HG03045 (cell line): ENCODE data around the gene MAPKAPK5.
"Not testable (repeated sequence)": the region's sequence is repeated elsewhere in the genome, so short reads cannot be mapped to it uniquely, and the experiment has no call there.

Source experiments
- ATAC-seq: cut with Tn5 transposase; IDR thresholded peaks from one replicate; pipeline ENCODE4 v1.9.1; 2021; ENCODE audit warnings: mild to moderate bottlenecking, moderate library complexity; ENCODE audit not compliant: unreplicated experiment

MAPKAPK5 gene, protein sequence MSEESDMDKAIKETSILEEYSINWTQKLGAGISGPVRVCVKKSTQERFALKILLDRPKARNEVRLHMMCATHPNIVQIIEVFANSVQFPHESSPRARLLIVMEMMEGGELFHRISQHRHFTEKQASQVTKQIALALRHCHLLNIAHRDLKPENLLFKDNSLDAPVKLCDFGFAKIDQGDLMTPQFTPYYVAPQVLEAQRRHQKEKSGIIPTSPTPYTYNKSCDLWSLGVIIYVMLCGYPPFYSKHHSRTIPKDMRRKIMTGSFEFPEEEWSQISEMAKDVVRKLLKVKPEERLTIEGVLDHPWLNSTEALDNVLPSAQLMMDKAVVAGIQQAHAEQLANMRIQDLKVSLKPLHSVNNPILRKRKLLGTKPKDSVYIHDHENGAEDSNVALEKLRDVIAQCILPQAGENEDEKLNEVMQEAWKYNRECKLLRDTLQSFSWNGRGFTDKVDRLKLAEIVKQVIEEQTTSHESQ

DNA sequence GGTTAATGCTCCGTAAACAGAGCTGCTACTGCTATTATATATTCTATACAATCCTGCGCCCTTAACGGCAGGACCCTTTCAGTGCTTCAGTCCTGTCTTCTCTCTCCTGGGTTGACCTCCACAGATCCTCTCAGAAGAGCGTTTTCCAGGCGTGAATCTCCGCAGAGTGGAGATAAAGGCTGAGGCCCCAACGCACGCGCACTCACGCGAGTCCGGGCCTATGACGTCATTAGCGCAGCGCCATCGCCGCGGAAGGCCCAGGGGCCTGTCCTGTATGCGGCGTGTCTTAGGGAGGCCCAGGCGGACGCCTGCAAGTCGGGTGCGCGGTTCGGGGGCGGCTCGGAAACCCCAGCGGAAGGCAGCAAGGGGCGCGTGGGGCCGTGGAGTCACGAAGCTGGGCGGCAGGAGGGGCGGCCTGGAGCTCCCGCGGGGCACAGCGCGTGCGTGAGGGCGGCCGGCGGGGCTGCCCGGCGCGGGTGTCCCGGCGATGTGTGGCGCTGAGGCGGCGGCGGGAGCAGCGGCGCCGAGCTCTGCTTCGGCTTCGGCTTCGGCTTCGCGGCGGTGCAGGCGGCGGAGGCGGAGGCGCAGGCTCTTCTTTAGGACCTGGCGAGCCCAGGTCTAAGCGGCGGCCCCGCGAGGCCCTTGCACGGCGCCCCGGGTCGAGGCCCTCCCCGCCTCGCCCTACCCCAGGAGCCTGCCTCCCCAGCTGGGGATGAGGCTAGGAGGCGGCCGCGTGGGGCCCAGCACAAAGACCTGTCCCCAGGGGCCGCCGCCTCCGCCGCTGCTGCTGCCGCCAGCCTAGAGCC is at the start of gene MAPKAPK5:
TSS of gene MAPKAPK5 (plus strand) at position 479 of the 806 bp plus-strand sequence. CDS start 506 bp downstream, outside the sequence.
- peak; percentile 87 for ATAC-seq

DNA sequence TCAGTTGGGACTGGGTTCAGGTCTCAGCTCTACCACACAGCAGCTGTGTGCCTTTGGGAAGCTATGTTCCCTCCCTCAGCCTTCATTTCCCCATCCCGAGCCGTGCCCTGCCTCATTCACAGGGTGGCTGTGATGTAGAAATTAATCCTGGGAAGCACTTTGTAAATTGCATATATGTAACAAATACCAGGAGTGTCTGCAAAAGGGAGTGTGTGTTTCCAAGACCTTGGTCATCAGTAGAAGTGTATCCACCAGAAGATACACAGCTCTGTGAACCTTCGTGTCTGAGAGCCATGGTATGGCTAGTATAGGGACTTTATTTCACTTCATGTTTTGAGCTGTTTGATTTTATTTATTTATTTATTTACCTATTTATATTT is 49.2 kb upstream of the MAPKAPK5 start:
- ATAC-seq: no peak

DNA sequence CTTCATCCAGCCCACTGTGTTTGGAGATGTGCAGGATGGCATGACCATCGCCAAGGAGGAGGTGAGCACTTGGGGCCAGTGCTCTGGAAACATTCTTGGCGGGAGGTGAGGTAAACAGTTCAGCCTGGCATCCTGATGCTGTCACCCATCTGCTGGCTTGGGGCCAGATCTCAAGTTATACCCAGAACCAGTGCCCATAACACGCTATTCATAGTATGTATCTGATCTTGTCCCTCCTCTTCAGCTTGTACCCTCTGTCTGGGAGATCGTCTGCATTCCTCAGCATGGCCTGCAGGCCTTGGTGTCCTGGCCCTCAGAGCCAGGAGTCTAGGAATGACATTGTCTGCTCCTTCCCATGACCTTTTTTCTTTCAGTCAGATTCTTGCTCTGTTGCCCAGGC is 43.8 kb upstream of the MAPKAPK5 start:
- no peak for ATAC-seq

DNA sequence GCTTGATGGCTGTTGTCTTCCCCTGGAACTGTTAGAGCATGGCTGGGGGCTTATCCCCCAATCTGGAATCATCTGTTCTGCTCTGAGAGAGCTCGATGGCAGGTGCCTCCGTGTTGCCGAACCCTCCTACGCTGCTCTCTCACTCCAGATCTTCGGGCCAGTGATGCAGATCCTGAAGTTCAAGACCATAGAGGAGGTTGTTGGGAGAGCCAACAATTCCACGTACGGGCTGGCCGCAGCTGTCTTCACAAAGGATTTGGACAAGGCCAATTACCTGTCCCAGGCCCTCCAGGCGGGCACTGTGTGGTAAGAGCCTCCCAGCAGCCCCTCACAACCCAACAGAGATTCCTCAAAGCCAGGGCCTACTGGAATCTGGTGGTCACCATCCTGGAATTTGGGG is 42.3 kb upstream of the MAPKAPK5 start:
- ATAC-seq: no peak

DNA sequence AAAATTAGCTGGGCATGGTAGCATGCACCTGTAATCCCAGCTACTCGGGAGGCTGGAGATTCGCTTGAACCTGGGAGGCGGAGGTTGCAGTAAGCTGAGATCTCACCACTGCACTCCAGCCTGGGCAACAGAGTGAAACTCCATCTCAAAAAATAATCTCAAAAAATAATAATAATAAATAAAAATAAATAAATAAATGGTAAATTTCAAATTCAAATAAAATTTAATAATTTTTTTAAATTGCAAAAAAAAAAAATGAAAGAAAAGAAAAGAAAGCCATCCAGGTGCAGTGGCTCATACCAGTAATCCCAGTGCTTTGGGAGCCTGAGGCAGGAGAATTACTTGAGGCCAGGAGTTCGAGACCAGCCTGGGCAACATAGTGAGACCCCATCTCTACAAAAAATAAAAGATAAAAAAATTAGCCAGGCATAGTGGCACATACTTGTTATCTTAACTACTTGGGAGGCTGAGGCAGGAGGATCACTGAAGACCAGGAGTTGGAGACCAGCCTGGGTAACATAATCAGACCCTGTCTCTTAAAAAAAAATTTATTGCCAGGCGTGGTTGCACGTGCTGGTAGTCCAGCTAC is 38.9 kb upstream of the MAPKAPK5 start:
- ATAC-seq: no peak

DNA sequence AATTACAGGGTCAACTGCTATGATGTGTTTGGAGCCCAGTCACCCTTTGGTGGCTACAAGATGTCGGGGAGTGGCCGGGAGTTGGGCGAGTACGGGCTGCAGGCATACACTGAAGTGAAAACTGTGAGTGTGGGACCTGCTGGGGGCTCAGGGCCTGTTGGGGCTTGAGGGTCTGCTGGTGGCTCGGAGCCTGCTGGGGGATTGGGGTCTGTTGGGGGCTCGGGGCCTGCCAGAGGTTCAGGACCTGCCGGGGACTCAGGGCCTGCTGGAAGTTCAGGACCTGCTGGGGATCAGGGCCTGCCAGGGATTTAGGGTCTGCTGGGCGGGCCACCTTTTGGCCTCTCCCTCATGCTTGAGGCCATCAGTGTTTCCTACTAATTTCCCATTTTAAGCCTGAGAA is 38.2 kb upstream of the MAPKAPK5 start:
- ATAC-seq: no peak

DNA sequence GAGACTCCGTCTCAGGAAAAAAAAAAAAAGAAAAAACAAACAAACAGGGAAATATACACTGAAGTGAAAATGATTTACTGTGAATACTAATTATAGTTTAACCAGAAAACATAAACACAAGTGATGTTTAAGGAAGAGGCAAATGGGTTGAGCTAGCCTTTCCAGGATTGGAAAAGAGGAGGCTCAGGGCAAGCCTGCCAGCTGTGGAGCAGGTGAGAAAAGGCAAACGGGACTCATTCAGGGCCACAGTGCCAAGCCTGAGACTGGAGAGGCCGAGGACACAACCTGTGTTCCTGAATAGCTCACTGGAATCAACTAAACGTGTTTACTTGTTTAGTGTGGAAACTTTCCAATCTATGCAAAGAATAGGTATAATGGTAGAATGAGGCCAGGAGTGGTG is 35.7 kb upstream of the MAPKAPK5 start:
- no peak for ATAC-seq

DNA sequence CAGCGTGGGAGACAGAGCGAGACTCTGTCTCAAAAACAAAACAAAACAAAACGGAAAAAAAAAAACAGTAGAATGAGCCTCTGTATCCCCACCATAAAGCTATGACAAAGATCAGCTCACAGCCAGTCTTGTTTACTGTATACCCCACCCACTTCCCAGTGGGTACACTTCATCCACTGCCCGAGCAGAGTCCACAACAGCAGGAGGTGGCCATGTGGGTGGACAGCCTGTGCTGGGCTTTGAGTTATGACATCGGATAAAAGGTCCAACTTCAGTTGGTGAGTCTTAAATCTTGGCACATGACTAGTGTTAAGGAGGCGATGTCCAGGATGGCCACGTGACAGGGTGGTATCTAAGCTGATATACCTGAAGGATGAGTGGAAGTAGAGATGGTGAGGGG is 34.8 kb upstream of the MAPKAPK5 start:
- no peak for ATAC-seq

DNA sequence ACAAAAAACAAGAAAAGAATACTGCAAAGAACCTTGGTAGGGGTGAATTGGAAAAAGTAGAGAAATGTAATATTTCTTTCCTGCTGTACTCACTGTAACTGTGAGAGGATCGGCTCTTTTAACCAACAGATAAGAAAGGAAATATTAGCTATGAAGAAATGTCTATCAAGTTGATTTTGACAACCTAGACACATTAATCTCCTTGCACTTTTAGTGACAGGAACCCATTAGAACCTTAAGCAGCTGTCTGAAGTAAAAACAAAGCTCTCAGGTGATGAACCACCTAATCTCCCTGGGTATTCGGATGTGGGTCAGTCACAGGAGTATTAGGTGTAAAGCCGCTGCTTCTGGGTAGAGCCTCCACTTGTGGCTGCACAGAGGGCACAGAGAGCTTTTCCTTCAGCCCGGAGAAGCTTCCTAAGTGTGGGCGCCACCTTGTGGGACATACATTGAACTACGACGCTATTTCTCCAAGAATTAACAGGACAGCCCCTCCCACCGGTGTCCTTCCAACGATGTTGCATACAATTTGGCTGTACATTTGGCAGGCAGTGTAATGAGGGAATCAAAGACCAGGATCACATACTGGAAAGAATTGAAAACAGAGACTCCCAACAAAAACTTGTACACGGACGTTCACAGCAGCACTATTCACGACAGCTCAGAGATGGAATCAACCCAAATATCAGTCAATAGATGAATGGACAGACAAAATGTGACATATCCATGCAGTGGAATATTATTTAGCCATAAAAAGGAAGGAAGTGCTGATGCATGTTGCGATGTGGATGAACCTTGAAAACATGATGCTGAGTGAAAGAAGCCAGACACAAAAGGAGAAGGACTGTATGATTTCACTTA is 28.9 kb upstream of the MAPKAPK5 start:
- no peak for ATAC-seq

DNA sequence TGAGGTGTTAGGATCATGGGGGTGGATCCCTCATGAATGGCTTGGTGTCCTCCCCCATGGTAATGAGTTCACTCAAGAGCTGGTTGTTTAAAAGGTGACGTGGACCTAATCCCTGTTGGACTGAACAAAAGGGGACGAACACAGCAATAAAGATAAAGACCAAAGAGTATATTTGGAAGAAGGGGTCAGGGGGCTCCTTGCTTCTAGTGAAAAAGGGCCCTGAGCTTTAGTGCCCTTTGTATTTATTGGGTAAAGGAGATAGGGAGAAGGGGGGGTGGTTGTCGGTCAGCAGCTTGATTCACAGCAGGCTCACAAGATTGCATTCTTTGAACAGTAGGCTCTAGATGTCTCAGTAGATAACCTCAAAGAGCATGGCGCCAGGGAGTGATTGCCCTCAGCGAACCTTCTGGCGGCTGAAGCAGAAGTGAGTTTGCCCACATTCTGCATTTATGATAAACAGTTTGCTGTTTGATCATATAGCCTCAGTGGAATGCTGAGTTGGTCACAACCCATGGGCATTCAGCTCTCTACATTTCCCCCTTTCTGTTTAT is 25.9 kb upstream of the MAPKAPK5 start:
- ATAC-seq: no peak

DNA sequence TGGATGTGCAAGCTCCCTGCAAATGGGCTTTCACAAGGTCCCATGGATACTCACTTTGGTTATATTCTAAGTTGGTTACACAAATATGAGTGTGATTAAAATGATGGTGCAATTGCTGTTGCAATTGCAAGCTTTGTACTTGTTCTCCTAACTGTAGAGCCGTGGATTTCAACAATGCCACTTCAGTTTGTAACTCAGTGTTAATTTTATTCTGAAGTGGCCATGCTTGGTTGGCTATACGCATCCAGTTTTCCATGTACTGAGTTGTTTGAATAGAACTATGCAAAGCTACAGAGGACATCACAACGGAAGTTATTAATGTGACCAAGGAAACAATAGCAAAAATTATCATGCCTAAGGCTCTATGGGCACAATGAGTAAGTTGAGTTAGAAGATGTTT is 25.1 kb upstream of the MAPKAPK5 start:
- ATAC-seq: not testable (repeated sequence)

DNA sequence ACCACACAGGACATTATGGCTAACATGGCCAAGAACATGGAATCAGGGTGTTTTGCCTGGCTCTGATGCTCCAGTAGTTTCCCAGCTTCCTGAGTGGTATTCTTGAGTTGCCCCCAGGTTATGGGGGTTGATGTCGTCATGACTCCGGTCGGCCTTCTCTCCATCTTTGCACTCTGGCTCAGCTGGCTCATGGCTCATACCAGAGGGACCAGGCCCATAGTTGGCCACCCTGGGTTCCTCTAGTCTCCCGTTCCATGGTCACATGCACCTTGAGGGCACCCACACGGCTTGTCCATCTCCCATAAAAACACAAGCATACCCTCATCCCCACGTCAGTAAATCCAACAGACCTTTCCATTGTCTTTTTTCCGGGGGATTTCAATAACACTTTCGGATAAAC is 23.7 kb upstream of the MAPKAPK5 start:
- ATAC-seq: no peak

DNA sequence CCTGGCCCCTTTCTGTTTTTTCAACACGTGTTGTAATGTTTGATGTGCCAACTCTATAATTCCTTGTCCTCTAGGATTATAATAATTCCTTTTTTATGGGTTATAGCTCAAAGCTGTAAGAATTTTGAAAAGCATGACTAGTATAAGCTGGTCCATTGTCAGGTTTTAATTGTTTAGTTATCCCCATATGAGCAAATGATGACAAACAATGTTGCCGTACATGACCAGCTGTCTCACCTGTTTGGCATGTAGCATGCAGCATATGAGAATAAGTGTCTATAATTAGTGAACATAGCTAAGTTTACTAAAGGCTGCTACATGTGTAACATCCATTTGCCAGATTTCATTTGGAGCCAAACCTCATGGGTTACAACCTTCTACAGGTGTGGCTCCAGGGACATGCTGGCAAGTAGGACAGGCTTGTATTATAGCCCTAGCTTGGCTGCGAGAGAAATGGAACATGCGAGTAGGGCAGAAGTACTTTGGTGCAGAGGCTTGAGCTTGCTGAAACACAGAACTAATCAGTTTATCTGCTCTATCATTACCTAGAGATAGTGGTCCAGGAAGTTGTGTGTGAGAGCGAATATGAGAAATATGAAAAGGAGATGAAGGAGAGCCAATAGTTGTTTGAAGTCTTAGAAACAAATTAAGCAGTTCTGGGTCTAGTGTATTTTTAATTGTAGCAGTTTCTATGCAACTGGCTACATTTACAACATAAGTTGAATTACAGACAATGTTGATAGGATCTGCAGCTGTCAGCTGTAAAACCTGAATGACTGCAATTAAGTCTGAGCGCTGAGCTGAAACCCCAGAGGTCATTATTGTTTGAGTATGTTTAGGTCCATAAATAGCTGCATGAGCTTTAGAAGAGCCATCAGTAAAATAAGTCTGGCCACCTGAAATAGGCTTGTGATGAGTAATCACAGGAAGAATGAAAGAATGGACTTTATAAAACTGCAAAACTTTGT is 22.6 kb upstream of the MAPKAPK5 start:
- no peak for ATAC-seq

DNA sequence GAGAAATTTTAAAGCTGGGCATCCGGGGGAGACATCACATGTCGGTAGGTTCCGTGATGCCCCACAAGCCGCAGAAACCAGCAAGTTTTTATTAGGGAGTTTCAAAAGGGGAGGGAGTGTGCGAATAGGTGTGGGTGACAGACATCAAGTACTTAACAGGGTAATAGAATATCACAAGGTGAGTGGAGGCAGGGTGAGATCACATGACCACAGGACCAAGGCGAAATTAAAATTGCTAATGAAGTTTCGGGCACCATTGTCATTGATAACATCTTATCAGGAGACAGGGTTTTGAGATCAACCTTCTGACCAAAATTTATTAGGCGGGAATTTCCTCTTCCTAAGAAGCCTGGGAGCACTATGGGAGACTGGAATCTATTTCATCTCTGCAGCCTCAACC is 21.2 kb upstream of the MAPKAPK5 start:
- ATAC-seq: not testable (repeated sequence)

DNA sequence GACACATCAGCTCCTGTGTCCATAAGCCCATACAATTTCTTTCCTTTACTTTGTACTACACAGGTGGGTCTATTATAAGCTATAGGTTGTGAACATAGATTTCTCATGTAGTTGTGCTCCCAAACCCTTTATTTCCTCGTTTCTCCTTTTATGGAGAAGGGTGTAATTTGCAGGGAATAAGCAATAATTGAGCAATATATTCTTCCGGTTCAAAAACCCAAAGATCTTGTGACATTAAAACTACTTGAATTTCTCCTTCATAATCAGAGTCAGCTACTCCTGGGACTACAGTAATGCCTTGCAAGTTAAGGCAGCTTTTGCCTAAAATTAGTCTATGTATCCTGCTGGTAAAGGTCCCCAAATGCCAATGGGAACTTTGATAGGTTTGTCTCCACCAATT is 19.1 kb upstream of the MAPKAPK5 start:
- no peak for ATAC-seq

DNA sequence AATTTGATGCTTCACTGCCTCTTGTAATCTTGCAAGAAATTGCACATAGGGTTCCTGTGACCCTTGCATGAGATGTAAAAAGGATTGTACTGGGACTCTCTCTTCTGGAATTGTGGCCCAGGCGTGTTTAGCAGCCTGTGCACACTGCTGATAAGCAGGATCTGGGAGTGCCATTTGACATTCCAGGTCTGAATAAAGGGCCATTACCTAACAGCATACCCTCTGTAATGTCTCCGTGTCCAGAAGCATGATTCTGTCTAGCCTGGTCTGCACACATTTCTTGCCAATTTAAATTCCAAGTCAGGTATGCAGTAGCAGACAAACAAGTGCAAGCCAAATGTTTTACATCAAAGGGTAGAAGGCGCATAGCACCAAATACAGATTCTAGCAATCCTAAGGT is 18.1 kb upstream of the MAPKAPK5 start:
- no peak for ATAC-seq

DNA sequence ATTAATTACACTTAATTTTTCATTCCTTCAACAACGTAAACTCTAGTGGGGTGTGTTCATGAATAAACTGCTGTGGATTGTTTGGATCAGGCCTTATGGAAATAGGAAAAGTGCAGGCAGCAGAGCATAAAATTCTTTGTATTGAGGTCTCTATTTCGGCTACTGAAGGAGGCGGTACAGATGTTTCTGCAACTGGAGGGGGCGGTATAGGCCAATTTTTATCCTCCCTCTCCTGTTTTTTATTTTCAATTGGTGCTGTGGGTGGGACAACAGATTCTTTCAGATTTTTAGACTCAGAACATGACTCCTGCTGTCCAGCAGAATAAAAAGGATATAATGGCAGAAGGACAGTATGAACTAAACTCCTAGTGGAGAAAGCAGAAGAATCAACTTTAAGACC is 17.7 kb upstream of the MAPKAPK5 start:
- not testable (repeated sequence) for ATAC-seq

DNA sequence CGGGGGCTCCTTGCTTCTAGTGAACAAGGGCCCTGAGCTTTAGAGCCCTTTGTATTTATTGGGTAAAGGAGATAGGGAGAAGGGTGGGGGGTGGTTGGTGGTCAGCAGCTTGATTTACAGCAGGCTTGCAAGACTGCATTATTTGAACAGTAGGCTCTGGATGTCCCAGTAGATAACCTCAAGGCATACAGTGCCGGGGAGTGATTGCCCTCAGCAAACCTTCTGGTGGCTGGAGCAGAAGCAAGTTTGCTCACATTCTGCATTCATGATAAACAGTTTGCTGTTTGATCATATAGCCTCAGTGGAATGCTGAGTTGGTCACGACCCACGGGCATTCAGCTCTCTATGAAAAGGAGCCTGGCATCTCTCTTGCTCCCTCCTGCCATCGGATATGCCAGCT is 16.5 kb upstream of the MAPKAPK5 start:
- ATAC-seq: no peak

DNA sequence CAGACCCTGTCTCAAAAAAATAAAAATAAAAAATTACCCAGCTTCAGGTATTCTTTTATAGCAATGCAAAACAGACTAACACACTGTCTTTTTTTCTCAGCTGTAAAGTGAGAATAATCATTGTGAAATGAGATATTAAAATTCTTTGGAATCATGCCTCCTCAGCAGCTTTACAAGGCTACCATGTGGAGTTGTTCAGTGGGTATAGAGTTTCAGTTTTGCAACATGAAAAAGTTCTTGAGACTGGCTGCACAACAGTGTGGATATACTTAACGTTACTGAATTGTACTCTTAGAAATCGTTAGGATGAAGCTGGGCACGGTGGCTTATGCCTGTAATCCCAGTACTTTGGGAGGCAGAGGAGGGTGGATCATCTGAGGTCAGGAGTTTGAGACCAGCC is 15.7 kb upstream of the MAPKAPK5 start:
- no peak for ATAC-seq
